ENCODE measurements around the gene AIFM3.
"Not testable (repeated sequence)": the region's sequence is repeated elsewhere in the genome, so short reads cannot be mapped to it uniquely, and the experiment has no call there.

Gene AIFM3

DNA sequence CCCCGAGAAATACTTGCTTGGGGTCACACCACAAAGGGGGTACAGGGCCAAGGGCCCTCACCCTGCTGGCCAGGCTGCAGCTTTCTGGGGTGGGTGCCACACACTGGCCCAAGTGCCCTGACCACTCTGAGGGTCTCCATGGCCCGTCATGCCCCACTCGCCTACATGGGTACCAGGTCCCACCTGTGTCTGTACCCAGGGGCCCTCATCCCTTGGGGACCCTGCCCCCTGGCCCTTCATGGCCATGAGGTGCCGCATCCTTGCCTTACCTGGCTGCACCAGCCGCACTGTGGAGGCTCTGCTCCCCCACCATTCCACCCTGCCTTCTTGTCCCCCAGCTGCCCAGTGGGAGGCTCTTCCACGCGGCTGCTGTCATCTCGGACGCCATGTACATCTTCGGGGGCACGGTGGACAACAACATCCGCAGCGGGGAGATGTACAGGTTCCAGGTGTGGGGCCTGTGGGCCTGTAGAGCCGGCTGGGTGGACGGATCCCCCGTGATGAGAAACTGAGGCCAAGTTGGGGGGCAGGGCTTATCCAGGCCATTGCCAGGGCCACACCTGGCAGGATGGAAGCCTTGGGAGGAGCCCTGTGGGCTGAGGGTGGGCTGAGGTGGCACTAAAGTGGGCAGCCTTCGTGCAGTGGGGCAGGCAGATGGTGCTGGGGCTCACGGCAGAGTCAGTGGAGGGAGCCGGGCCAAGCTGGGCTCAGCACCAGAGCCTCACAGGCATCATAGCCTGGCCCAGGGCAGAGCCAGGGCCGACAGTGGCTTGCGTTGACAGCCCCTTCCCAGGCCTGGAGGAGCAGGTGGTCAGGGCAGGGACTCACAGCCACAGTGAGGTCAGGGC is 25.6 kb downstream of the AIFM3 start:
- no peak for DNase-seq

DNA sequence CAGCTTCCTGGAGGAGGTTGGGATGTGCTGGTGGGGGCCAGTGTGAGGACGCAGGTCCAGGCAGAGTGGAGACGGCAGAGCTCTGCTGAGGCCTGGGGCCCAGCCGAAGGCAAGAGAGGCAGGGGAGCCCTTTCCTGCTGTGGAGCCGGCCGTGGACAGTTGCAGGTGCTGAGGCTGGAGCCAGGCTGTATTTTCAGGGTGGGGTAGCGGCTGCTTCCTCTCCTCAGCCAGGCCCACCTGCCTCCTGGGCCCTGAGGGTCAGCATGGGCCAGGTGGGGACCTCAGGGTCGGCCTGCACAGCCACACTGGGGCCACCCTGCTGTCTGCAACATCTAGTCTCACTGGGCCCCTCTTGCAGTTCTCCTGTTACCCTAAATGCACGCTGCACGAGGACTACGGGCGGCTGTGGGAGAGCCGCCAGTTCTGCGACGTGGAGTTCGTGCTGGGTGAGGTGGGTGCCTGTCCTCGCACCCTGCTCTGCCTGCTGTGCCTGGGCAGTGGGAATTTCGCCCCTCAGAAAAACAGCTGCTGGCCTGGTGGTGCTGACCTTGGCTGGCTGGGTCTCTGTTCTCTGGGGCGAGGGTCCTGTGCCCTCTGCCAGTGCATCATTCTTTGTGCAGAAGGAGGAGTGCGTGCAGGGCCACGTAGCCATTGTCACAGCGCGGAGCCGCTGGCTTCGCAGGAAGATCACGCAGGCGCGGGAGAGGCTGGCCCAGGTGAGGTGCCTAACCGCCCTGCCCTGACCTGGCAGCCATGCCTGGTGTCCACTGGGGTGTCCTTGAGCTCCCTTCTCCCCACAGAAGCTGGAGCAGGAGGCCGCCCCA is 26.5 kb downstream of the AIFM3 start:
- no peak for DNase-seq

DNA sequence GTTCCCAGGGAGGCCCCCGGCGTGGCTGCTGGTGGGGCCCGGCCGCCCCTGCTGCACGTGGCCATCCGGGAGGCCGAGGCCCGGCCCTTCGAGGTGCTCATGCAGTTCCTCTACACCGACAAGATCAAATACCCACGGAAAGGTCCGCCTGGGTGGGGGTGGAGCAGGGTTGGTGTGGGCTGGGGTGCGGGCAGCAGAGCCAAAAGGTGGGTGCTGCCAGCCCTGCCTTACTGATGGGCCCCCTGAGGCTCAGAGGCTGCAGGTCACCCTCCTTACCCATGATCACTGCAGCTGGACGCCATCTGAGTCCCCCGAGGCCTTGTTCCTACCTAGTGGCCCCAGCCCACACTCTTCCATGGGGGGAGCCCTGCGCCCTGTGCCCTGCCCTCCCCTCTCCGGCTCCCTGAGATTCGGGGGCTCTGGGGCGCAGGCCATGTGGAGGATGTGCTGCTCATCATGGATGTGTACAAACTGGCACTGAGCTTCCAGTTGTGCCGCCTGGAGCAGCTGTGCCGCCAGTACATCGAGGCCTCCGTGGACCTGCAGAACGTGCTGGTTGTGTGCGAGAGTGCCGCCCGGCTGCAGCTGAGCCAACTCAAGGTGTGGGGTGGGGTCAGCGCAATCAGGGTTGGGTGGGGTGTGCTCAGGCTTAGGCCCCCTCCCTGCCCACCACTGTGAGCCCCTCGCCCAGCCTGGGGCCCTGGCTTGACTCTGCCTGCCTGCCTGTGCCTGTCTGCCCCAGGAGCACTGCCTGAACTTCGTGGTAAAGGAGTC is 27.3 kb downstream of the AIFM3 start:
- no peak for DNase-seq

DNA sequence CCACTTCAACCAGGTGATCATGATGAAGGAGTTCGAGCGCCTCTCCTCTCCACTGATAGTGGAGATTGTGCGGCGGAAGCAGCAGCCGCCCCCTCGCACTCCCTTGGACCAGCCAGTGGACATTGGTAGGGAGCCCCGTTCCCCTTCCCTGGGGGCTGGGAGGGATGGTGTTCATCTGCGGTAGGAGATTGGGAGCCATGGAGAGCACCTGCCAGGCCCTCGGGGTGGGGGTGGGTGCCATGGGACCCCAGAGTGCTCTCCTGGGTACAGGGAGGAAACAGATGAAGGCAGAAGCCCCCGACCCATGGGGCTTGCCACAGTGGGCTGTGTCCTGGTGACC is 27.8 kb downstream of the AIFM3 start:
- no peak for DNase-seq

DNA sequence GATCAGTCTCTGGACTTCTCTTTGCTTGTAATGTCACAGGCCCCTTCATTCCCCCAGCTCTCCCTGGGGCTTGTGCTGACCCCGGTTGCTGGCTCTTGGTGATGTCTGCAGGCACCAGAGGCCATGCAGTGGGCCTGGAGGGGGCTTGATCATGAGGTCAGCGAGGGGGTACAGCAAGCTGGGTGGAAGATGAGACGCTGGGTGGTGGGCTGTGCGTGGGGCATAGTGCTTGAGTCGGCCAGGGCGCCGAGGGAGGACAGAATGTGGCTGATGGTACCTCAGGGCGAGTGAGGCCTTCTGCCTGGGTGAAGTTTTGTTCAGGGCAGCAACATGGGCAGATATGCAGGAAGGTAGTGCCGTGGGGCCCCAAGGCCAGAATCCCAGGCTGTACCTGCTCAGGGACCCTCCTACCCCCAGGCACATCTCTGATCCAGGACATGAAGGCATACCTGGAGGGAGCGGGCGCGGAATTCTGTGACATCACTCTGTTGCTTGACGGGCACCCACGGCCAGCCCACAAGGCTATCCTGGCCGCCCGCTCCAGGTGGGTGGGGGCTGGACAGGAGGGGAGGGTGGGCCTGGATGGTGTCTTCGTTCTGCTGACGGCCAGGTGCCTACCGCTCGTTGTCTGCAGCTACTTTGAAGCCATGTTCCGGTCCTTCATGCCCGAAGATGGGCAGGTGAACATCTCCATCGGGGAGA is 28.4 kb downstream of the AIFM3 start:
- no peak for DNase-seq

DNA sequence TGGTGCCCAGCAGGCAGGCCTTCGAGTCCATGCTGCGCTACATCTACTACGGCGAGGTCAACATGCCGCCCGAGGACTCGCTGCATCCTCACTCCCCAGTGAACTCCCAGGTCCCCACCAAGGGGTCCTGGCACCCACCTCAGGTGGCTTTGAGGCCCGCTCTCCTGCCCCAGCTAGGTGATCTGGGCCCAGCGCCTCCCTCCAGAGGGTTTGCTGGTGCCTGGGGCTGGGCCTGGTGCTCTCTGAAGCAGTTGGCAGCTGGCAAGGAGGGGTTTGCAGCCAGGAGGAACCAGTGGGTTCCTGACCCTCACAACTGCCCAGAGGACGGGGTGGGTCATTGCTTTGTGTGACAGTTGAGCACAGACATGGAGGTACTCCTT is 29.0 kb downstream of the AIFM3 start:
- DNase-seq, result no peak

DNA sequence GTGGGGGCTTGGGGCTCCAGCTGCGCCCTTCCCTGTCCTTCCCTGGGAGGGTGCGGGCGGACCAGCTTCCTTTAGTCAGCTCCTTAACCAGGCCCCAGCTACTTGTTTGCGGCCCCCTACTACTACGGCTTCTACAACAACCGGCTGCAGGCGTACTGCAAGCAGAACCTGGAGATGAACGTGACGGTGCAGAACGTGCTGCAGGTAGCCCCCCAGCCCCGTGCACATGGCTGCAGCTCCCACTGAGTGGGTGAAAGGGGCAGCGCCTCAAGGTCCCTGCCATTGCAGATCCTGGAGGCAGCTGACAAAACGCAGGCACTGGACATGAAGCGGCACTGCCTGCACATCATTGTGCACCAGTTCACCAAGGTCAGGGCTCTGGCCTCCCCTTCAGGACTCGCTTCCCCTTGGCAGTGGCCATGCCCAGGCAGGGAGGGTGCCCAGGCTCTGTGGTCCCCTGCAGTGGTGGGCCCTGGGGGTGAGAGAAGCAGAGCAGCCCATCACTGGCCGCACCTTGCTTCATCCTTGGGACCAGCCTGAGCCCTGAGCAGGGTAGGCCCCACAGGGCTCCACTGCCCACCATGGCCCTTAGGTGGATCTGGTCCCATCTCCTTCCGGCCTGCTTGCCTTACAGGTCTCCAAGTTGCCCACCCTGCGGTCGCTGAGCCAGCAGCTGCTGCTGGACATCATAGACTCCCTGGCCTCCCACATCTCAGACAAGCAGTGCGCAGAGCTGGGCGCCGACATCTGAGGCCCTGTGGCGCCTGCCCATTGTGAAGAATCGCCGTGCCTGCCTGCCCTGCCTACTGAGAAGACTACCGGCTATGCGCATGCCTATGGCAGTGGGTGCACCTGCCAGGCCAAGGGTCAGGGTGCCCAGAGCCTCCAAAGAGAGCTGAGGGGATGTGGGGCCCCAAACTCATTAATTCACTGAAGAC is 29.8 kb downstream of the AIFM3 start:
- DNase-seq, result no peak

DNA sequence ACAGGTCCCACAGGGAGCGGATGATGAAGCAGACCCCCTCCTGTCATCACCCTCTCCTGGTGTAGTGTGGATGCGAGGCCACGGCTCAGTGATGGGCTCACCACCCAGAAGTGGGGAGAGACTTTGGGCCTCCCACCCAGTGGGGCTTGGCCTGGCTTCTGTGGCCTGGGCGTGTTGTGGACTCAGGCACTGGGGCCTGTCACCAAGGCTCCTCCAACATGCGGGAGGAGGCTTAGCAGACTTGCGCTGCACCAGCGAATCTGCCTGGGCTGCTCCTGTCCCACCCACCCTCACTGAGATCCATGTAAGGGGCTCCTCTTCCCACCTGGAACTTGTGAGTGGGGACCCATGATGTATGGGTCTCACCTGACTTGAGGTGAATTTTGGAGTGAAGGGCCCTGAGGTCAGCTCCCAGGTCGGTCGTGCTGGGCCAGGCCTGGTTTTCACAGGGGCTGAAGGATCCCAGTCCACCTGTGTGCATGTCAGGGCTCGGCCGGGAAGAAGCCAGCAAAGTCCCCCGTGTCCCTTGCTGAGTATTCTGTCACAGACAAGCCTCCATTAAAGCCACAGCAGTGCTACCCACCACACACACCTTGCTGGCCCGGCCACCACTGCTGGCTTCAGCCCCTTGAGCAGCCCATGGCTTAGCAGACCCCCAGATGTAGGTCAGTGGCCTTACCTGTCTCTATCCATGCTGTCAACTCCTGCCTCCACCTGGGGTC is 30.6 kb downstream of the AIFM3 start:
- no peak for DNase-seq

DNA sequence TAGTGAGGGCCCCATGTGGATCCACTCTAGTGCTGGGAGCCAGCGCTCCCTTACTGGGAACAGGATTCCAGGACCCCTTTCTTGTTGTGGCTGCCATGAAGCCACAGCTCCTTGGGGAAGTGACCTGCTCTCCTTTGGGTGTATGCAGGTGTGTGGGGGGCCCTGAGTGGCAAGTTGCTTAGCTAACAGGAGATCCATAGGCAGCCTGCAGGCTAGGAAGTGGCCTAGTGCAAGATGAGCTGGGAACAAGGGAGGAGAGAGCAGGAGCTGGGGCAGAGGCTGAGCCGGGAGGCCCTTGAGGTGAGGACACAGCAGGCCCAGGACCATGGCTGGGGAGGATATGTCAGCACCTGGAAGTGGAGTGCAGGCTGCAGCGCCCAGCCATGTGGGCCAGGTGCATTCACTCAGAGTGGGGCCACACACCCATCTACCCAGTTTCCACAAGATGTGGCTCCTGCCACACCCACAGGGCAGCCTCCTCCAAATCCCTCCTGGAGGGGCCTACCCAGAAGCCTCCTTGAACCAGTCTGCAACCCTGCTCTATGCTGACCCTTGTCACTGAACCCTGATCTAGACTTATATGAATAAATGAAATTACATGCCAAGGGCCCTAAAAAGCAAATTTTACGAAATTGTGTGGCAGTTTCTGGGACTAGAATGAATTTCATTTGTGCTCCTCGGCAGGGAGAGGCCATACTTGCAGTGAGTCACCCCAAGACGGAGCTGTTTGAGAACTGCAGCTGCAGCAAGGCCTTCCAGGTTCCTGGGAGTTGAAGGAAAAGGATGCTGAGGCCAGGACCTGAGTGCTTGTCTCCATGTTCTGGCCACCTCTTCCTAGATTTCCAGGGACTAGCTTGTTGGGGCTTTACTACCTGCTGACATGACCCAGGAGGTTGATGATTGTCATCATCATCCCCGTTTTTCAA is 31.6 kb downstream of the AIFM3 start:
- no peak for DNase-seq

DNA sequence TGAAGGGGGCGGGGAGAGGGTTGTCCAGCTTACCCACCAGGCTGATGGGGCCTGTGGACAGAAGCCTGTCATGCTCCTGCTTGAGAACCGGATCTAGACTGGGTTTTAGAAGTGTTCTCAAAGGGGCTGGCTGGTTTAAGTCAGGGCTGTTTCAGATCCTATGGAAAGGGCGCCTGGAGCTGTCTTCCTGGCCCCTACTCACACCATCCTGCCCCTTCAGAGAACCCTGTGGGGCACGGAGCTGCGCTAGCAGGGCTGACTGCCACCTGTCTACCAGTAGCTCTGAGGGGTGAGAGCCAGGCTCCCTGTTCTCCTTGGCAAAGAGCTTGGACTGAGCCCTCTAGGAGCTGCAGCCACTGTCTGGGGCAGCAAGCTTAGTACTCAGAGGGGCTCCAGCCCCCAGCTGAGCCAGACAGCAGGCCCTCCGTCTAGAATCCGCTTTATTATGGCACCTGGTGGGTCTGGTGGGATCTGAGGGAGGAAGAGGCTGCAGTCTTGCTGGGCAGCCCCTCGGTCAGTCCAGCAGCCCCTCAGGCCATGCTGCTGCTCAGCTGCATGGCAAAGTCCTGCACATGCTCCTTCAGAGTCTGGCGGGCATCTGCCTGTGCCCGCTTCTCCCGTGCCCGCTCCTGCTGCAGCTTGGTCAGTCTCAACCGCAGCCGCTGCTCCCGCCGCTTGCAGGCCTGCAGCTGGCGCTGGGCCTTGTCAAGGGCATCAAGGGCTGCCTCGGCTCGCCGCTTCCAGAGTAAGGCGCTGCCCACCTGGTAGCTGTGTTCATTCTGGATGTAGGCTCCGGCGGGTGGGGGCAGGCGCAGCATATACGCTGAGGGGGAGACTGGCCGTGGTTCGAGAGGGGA is 32.5 kb downstream of the AIFM3 start:
- no peak for DNase-seq

DNA sequence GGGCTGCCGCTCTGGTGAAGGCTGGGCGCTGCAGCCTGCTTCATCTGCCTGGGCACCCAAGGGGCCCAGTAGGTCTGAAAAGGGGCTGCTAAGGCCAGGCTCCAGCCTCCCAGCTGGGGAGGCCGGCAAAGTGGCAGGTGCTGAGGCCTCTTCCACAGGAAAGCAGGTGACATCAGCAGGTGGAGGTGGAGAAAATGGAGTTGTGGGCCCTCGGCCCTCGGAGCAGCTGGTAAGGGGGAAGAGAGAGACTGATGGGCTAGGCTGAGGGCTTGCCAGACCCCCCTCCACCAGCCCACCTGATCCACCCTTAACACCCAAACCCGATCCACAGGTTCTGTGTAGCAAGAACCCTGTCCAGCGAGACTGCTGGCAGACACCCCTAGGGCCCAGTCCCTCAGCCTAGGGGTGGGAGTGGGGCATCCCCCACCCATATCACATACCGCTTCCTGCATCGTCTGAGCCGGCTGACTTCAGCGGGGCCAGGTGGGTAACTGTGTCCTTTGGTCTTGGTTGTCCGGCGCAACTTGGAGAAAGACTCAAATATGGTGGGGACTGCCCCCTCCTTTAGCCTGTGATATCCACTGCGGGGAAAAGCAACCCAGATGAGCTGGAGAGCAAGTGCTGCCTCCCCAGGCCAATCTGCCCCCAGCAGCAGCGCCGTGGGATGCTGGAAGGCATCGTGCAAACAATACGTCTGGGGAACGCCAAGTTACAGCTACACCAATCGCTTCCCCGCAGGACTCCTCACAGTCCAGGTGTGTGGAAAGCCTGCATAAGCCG is 33.3 kb downstream of the AIFM3 start:
- no peak for DNase-seq

DNA sequence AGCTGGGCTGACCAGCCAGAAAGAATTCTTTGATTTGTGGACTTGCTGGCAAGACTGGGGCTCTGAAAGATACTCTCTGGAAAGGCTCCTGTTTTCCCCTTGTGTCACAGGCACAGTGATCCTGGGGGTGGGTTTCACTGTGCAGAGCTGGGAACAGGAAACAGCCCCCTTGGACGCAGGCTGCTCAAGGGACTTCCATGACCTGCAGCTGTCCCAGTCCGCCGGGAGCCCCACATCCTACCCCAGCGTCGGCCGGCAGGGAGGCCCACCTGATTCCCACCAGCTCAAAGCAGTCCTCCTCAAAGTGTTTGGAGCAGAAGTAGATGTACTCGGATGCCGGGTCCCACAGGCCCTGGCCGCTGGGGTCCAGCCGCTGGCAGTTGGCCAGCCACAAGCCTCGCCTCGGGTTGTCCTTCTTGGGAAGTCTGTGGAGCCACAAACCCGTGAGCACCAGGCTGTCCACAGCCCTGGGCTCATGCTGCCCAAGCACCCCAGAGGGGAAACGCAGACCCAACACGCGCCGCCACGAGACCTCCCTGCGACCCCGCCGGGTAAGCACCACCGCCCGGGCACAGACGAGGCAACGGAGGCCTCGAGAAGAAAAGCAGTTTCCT is 34.0 kb downstream of the AIFM3 start:
- no peak for DNase-seq

DNA sequence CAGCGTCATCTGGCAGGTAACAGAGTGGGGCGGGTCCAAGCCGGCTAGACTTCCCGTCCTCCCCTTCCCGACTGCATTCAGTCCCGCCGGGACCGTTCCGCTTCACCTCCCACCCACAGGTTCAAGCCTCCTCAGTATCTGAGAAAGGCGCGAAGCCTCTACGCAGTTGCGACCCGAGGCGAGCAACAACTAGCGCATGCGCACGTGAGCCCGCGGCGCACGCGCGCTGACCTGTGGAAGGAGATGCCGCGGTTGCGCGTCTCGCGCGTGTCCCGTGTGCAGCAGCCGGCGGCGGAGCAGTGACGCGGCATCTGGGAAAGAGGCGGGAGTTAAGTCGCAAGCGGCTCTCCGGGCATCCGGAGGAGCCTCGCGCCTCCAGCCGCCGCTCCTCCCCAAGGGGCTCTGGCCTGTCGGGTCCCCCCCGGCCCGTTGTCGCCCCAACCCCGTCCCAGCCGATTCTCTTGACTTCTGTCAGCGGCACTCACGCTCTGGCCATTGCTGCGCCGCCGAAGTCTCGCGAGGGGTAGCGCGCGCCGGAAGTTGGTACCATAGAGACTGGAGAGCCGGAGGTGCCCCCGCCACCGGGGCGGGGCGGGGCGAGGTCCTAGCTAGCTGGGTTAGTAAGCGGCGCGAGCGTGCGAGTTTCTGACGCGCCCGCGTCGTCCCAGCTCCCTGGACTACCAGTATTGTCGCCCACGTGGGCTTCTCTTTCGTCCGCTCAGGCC is 34.7 kb downstream of the AIFM3 start, which contains the start of gene THAP7:
THAP7 (minus strand) TSS at position 518 of the 725 bp plus-strand sequence; CDS start at position 311, 207 bp downstream.
- peak; percentile 98 for DNase-seq

DNA sequence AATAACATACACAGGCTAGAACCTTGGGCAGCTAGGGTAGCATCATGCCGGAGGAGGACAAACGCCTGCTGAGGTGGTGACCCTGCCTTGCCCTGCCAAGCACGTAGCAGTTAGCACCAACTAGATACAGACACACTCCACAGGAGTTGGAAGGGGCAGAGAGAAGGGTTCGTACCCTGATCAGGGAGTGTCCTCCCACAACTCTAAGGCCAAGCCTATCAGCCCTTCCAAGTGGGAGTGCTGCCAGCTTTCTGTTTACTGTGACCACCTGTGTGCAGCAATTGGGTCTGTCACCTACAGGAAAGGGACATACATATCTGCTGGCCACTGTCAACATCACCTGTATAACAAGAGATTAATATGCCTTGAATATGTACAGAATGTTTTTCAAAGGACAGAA is 36.7 kb downstream of the AIFM3 start:
- DNase-seq, result no peak

DNA sequence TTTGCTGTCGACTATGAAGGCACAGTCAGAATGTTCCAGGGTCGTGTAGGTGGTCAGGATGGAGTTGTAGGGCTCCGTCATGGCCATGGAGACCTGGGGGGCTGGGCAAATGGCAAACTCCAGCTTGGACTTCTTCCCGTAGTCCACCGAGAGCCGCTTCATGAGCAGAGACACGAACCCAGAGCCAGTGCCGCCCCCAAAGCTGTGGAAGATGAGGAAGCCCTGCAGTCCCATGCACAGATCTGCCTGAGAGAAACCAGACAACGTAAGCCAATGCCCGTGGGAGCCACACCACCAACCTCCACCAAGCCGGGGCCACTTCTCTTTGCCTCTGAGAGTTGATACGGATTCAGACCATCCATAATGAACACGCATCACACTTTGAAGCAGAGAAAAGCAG is 42.2 kb downstream of the AIFM3 start:
- not testable (repeated sequence) for DNase-seq

DNA sequence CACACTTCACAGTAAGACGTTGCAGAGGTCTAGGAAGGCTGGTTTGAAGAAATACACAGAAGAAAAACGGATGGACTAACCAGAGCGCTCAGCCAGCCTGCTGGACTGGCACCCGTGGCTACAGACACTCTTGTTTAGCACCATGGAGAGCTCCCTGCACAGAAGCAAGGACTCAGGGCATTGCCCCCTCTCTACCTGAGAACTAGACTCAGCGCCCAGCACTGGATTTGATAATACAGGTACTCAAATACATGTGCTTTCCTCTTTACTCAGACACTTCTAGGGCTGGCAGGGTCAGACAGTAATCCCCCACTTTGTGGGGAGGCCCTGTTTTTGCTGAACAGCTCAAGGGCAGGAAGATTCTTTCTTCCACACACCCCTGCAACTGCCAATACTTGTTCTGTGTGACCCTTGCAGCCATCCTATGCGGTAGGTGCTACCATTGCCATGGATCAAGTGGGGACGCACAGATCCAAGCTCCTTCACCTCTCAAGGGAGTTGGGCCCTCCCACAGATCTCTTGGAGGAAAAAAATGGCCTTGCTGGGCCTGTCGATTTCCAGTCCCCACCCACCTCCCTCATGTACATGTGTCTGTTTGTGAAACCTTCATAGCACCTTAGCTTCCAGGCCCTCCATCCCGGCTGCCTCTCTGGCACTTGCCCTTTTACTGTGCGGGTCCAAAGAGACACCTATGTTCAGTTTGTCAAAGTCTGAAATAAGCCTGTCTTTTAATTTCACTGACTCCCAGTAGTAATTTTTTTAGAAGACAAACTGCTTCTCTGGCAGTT is 42.8 kb downstream of the AIFM3 start:
- DNase-seq, result no peak
